Hepatocyte (in vitro differentiated cells): ENCODE measurements around the gene TMEM8B. TPM values are rescaled to one million over a fixed set of nuclear protein-coding genes. Genes with fewer than 3 reads are reported as not detected.

Source experiments
- DNase-seq: peaks from one replicate; pipeline ENCODE4 v3.0.0-alpha.2; 2016; ENCODE audit warnings: low spot score
- H2AFZ ChIP-seq: fragments of 200-600 bp; sonication (generic); 2 replicates; pipeline ENCODE4 v1.6.0; 2016; ENCODE audit warnings: antibody characterized with exemption, mild to moderate bottlenecking
- H3K27ac ChIP-seq: fragments of 200-600 bp; sonication (generic); 2 replicates; pipeline ENCODE4 v1.5.1; 2016; ENCODE audit warnings: mild to moderate bottlenecking
- H3K27me3 ChIP-seq: fragments of 200-600 bp; sonication (generic); 2 replicates; pipeline ENCODE4 v1.6.1; 2016
- H3K36me3 ChIP-seq: fragments of 200-600 bp; sonication (generic); replicated peaks from 2 replicates; pipeline ENCODE4 v1.5.1; 2016; ENCODE audit warnings: low read depth; ENCODE audit not compliant: insufficient read depth
- H3K4me1 ChIP-seq: fragments of 200-600 bp; sonication (generic); 2 replicates; pipeline ENCODE4 v1.5.1; 2016; ENCODE audit warnings: mild to moderate bottlenecking, moderate library complexity; ENCODE audit not compliant: insufficient read depth
- H3K4me2 ChIP-seq: fragments of 200-600 bp; sonication (generic); 2 replicates; pipeline ENCODE4 v1.6.0; 2016
- H3K4me3 ChIP-seq: fragments of 200-600 bp; sonication (generic); 2 replicates; pipeline ENCODE4 v1.5.1; 2016; ENCODE audit warnings: mild to moderate bottlenecking
- H3K79me2 ChIP-seq: fragments of 200-600 bp; sonication (generic); 2 replicates; pipeline ENCODE4 v1.6.0; 2017; ENCODE audit warnings: mild to moderate bottlenecking
- H3K9me2 ChIP-seq: fragments of 200-600 bp; sonication (generic); replicated peaks from 2 replicates; pipeline ENCODE4 v1.6.0; 2017; ENCODE audit warnings: mild to moderate bottlenecking; ENCODE audit not compliant: insufficient read depth
- H3K9me3 ChIP-seq: fragments of 200-600 bp; sonication (generic); 2 replicates; pipeline ENCODE4 v1.5.1; 2016; ENCODE audit warnings: low read depth, mild to moderate bottlenecking
- H4K20me1 ChIP-seq: fragments of 200-600 bp; sonication (generic); 2 replicates; pipeline ENCODE4 v1.6.0; 2016; ENCODE audit warnings: mild to moderate bottlenecking; ENCODE audit not compliant: insufficient read depth, poor library complexity, severe bottlenecking
- EZH2 ChIP-seq: fragments of 200-600 bp; sonication (generic); IDR thresholded peaks from 2 replicates; pipeline ENCODE4 v1.6.1; 2016; ENCODE audit warnings: antibody characterized with exemption, mild to moderate bottlenecking, borderline replicate concordance
- EZH2phosphoT487 ChIP-seq: fragments of 200-600 bp; sonication (generic); IDR thresholded peaks from one replicate; pipeline ENCODE4 v1.6.1; 2018; ENCODE audit warnings: antibody characterized with exemption, mild to moderate bottlenecking, low read depth, moderate library complexity; ENCODE audit not compliant: unreplicated experiment, severe bottlenecking
- WGBS: methylation state at CpG from one replicate; pipeline ENCODE4 v1.1.6; 2016; ENCODE audit warnings: low lambda C conversion rate; ENCODE audit errors: missing lambda C conversion rate; 5-methylcytosine and 5-hydroxymethylcytosine counted together
- polyA plus RNA-seq: library from polyadenylated mRNA; unstranded; fragments of >200 nt; fragmentation: Nextera tagmentation; extraction: Ambion mirVana; gene quantifications from 2 replicates; pipeline ENCODE4 v1.2.1, GENCODE V29; 2016
- total RNA-seq: library from RNA; depleted of rRNA; stranded (reverse); fragments of >200 nt; gene quantifications from 2 replicates; pipeline ENCODE4 v1.2.3, GENCODE V29; 2014
- TF ChIP-seq, protein P1 (sequence below): fragments of 200-600 bp; sonication (generic); IDR thresholded peaks from 2 replicates; pipeline ENCODE4 v1.5.1; 2016; ENCODE audit warnings: antibody characterized with exemption, mild to moderate bottlenecking; ENCODE audit not compliant: poor library complexity

TMEM8B gene
- total and polyA plus RNA-seq, 2 experiments from 2014 or later, result 12.3 to 13.4 TPM

DNA sequence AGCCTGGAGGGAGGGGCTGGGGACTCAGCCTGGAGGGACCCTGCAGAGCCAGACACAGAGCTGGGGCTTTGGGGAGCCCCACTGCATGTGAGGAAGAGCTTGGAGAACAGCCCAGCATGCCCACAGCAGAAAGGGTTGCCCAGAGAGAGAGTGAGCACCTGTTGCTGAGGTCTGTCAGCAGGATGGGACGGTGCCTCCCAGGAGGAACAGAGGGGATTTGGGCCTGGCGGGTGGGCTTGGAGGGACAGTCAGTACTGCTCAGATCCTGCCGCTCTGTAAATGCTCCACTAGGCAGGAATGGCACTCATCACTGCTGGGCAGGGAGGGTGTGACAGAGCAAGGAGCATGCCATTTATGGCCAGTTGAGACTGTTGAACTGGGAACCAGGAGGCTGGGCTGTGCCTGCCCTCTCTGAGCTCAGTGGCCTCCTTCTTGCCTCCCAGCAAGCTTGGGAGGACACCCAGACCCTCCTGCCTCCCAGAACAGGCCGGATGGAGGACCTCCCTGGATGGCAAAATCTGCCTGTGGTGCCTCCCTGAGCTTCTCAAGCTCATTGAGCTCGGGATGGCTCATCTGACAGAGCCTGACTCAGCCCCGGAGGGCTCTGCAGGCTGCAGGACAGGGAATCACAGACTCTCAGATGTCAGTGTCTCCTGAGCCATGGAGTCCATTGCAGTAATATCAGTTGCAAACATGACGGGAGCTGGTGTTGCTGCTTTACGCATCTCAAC is 76.2 kb downstream of the TMEM8B start:
- H3K4me1 ChIP-seq, result peaks cover 49% of the 10 kb centered on the region
- H3K79me2 ChIP-seq, result no peaks in the 10 kb centered on the region
- H3K27me3 ChIP-seq, result no peaks in the 10 kb centered on the region
- WGBS, result 85% methylated on average over 8 of the region's 8 CpGs
- H3K4me2 ChIP-seq, result no peak overlapping the region
- H3K36me3 ChIP-seq, result no peaks in the 10 kb centered on the region
- no peaks in the 10 kb centered on the region for H3K9me2 ChIP-seq
- no peak for TF ChIP-seq EZH2
- TF ChIP-seq, protein P1, sequence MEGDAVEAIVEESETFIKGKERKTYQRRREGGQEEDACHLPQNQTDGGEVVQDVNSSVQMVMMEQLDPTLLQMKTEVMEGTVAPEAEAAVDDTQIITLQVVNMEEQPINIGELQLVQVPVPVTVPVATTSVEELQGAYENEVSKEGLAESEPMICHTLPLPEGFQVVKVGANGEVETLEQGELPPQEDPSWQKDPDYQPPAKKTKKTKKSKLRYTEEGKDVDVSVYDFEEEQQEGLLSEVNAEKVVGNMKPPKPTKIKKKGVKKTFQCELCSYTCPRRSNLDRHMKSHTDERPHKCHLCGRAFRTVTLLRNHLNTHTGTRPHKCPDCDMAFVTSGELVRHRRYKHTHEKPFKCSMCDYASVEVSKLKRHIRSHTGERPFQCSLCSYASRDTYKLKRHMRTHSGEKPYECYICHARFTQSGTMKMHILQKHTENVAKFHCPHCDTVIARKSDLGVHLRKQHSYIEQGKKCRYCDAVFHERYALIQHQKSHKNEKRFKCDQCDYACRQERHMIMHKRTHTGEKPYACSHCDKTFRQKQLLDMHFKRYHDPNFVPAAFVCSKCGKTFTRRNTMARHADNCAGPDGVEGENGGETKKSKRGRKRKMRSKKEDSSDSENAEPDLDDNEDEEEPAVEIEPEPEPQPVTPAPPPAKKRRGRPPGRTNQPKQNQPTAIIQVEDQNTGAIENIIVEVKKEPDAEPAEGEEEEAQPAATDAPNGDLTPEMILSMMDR, result no peak
- no peak for TF ChIP-seq EZH2phosphoT487
- peak overlapping the region; percentile 96 for H3K27ac ChIP-seq
- H4K20me1 ChIP-seq, result no peaks in the 10 kb centered on the region
- H2AFZ ChIP-seq, result no peak overlapping the region
- DNase-seq, result no peak
- no peaks in the 10 kb centered on the region for H3K9me3 ChIP-seq
- H3K4me3 ChIP-seq, result no peak overlapping the region

DNA sequence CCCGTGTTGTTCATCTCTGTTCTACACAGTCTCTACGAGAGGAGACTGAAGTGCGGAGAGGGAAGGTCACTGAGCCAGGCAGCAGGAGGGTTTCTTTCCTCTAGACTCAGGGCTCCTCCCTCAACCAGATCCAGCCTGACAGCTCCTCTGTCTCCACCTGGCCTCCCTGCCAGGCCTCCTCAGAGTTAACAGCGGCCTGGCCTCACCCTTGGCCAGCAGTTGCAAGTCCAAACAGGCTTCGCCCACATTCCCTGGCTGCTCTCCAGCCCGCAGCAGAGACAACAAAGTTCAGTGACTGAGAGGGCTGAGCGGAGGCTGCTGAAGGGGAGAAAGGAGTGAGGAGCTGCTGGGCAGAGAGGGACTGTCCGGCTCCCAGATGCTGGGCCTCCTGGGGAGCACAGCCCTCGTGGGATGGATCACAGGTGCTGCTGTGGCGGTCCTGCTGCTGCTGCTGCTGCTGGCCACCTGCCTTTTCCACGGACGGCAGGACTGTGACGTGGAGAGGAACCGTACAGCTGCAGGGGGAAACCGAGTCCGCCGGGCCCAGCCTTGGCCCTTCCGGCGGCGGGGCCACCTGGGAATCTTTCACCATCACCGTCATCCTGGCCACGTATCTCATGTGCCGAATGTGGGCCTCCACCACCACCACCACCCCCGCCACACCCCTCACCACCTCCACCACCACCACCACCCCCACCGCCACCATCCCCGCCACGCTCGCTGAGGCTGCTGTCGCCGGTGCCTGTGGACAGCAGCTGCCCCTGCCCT is 77.1 kb downstream of the TMEM8B start, which contains the start of gene HRCT1:
Gene HRCT1, plus strand, starts transcription at position 291 of the 768 bp plus-strand sequence. Its CDS starts 86 bp downstream, at position 377.
- H3K4me2 ChIP-seq, result peak within 1 kb of the TSS; percentile 57
- no peaks in the 10 kb centered on the region for H3K36me3 ChIP-seq
- 71% methylated on average over 22 of the region's 30 CpGs for WGBS
- peak; percentile 89 for DNase-seq
- H3K9me3 ChIP-seq, result no peaks in the 10 kb centered on the region
- H3K4me3 ChIP-seq, result no peak within 1 kb of the TSS
- H3K4me1 ChIP-seq, result peaks cover 49% of the 10 kb centered on the region
- H2AFZ ChIP-seq, result no peak within 1 kb of the TSS
- H4K20me1 ChIP-seq, result no peaks in the 10 kb centered on the region
- TF ChIP-seq EZH2, result no peak
- no peak for TF ChIP-seq EZH2phosphoT487
- no peaks in the 10 kb centered on the region for H3K9me2 ChIP-seq
- H3K27me3 ChIP-seq, result no peaks in the 10 kb centered on the region
- H3K27ac ChIP-seq, result peak within 1 kb of the TSS; percentile 96
- H3K79me2 ChIP-seq, result no peaks in the 10 kb centered on the region

DNA sequence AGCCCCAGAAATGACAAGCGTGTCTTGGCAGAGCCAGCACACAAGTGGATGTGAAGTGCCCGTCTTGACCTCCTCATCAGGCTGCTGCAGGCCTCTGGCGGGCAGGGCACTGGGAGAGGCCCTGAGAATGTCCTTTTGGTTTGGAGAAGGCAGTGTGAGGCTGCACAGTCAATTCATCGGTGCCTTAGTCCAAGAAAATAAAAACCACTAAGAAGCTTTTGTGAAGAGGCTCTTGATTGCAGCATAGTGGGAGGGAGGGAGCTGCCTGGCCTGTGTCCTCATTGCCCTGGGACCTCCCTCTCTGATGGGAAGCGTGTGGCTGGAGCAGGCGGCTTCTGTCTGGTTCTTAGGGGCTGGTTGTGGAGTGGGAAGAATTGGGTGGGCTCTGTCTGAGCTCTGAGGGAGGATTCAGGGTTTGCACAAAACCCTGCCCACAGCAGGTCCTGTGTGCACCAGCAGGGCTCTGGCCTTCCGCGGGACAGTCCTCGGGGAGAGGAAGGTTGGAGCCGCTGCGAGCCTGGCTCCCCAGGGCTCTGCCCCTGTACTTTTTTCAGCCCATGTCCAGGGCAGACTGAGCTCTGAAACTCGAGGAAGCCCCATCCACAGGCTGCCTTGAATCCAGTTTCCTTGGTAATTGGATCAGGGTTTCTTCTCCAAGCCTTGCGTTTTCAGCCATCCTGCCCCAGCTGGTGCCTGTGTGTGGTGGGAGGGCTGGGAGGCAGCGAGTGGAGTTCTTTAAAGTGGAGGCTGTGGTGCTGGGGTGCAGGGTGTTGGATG is 78.1 kb downstream of the TMEM8B start:
- H3K9me3 ChIP-seq, result no peaks in the 10 kb centered on the region
- peak; percentile 68 for DNase-seq
- H3K9me2 ChIP-seq, result no peaks in the 10 kb centered on the region
- peak overlapping the region; percentile 55 for H3K4me2 ChIP-seq
- no peaks in the 10 kb centered on the region for H3K36me3 ChIP-seq
- H3K4me1 ChIP-seq, result peaks cover 49% of the 10 kb centered on the region
- H3K79me2 ChIP-seq, result no peaks in the 10 kb centered on the region
- H2AFZ ChIP-seq, result peak overlapping the region; percentile 28
- no peaks in the 10 kb centered on the region for H4K20me1 ChIP-seq
- no peak overlapping the region for H3K4me3 ChIP-seq
- 65% methylated on average over 14 of the region's 14 CpGs for WGBS
- TF ChIP-seq EZH2phosphoT487, result no peak
- no peak for TF ChIP-seq EZH2
- TF ChIP-seq, protein P1, result no peak
- H3K27me3 ChIP-seq, result no peaks in the 10 kb centered on the region
- H3K27ac ChIP-seq, result peak overlapping the region; percentile 96
